Embryonic facial prominence (tissue), 1 donor: ENCODE results near the gene SLC7A8.

Experiments
- DNase-seq: peaks from one replicate; pipeline ENCODE4 v3.0.0-alpha.2; 2016; ENCODE audit errors: extremely low spot score

Gene SLC7A8

DNA sequence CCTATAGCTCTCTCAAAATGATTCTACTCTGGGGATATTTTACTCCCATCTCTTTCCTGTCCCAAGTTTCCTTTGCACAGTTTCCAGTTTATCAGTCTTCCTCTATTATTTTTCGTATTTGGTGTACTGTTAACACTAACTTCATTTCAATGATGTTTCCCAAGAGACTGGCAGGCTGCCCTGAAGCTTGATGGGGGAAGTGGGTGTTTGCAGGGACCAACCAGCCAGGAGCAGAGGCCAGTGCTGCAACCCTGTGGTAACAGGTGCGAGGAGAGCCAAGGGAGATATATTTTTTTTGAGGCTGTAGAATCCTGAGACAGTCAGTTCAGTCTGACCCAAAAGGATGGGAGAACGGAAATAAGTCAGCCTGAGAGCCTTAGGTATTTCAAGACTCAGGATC lies 52.6 kb downstream of the SLC7A8 start:
- DNase-seq, result no peak

DNA sequence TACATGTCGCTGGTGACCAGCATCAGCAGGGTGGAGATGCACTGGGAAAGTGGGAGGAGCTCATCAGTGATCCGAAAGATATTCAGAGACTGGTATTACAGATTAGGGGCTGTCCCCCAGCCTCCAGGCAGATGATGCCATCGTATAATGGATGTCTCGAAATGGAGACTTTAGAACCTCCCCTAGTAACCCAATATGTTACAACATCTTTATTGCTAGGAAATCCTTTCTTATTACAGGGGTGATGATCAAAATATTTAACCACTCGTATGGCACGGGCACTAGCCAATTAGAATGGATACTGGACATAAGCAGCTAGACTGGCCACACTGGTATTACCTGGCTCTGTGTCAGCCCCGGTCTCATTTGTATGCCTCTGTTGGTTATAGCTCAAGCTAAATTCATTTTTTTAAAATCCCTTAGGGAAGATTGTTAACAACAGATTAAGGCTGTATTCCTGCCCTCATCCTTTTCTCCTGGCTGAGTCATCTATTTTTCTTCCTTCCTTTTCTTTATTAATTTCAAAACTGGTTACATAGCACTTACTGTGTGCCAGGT lies 53.6 kb downstream of the SLC7A8 start:
- DNase-seq, result no peak

DNA sequence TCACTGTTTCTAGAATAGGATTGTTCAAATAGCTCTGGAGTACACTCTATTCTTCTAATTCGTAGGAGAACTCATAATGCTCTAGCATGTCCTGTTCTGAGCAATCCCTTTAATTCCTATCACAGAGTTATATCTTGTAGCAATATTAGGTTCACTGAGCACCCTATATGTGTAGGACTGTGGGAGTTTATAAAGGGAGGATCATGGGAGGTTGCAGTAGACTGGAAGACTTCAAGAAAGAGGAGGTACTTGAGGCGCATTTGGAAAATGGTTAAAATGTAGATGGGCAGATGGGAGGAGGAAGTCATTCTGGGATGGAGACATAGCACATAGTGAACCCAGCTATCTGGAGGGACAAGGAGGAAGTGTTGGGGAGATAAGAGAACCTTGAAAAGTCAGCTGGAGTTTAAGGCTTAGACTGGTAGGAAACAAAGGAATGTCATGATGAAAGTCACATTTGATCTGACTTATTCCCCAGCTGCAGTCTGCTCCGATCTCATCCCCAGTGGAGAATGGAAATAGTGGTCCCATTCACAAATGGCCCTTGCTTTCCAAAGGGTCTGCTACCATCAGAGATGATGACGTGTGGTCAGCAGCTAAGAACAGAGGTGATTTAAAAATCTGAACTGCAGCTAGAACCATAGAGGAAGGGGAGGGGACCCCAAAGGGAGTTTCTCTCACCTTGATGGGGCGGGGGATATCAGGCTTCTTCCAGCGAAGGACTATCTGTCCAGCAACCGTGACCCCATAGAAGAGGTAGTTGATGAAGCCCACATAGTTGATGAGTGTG lies 54.3 kb downstream of the SLC7A8 start:
- no peak for DNase-seq

DNA sequence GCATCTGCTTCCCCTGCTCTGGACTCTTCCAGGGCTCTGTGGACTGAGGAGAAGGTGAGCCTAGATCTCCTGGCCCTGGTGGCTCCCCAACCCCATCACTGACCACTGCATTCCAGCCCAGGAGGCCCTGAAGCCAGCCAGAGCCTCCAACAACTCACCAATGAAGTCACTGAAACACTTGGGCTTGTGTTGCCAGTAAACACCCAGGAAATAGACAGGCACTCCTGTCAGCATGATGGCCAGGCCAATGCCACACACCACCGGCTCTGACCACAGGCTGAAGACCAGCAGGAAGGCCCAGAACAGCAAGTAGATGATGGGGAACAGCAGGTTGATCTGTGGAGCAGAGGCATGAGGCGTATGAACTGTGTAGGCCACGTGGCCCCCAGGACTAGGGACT lies 55.6 kb downstream of the SLC7A8 start:
- no peak for DNase-seq

DNA sequence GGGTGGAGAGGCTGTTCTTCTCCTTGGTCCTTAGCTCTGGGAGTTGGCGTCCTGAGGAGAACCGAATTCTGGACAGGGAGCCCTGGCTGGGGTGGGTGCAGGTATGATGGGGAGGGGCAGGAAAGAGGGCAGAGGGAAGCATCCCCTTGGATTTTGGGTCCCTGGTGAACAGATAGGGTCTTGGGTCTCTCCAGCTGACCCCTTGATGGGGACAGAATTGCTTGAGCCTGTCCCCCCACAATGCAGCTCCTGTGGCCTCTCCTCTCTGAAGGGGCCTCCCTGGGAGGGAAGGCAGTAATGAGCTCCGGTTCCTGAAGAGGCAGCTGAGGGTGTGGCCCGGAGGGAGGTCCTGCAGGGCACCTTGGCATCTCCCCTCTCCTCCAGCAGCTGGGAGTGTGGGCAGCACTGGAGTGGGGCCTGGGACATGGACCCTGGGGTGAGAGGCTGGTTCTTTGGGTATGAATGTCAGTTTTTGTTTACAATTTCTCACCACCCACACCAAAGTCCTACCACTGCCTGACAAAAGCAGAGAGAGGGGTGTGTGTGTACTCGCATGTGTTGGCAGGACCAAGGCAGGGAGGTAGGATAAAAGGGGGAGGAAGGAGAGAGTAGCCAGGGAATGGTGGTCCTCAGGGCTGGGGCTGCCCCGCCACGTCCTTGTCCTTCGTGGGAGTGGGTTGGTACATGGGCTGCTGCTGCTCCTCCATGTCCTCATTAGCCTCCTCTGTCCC lies 56.7 kb downstream of the SLC7A8 start:
- DNase-seq, result no peak

DNA sequence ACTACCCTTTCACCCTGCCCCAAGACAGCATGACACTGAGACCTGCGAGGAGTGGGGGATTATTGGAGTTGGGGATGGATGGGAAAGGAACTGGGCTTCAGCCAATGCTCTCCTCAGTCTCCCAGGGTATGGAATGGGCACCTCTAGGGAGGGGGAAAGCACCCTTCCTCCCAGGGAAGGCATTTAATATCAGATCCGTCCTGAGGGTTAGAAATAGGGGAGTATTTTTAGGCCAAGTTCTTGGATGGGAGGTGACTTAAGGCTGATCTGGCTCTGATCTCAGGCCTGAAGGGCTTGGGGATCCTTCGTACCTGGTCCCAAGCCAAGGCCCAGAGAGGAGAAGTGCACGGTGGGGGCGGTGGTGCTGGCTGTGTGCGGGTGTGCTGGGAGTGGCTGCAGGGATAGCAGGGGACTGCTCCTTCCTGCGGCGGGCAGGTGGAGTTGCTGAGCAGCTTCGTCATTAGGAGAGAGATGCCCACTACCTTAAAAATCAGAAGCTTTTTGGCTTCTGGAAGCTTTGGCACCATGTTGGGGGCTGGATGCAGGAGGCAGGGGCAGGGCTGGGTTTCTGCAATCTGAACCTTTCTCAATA lies 57.4 kb downstream of the SLC7A8 start:
- DNase-seq, result no peak

DNA sequence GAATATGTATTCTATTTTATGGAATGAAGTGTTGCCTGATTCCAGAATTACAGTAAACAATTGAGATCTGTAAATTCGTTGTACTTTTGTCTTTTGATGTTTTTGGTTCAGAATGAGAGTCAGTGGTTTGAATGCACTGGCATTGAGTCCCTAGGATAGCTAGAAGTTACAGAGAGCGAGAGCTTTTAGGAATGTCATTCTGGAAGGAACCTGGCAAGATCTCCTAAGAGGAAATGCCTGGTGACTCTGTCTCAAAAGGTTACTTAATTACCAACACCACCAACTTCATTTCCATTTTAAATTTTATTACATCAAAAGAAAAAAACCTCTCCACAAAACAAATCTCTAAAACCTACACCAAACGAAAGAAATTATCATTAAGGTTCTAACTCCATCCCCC lies 58.4 kb downstream of the SLC7A8 start:
- DNase-seq, result no peak

DNA sequence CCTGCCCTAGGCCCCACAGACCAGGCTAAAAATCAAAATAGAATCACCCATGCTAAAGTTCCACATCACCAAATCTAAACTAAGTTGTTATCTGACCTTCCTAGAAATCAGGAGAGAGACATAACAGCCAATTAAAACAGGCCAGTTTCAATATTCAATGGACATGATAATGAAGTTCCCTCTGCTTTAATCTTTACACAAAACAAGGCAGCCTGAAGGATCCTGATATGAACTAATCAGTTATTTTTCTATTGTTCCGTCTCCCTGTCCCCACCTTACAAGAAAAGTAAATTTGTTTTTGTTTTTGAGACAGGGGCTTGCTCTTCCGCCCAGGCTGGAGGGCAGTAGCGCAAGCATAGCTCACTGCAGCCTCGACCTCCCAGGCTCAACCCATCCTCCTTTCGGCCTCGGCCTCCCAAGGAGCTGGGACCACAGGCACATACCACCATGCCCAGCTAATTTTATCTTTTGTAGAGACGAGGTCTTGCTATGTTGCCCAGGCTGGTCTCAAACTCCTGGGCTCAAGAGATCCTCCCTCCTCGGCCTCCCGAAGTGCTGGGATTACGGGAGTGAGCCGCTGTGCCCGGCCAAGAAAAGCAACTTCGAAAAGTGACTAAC lies 59.0 kb downstream of the SLC7A8 start:
- no peak for DNase-seq

DNA sequence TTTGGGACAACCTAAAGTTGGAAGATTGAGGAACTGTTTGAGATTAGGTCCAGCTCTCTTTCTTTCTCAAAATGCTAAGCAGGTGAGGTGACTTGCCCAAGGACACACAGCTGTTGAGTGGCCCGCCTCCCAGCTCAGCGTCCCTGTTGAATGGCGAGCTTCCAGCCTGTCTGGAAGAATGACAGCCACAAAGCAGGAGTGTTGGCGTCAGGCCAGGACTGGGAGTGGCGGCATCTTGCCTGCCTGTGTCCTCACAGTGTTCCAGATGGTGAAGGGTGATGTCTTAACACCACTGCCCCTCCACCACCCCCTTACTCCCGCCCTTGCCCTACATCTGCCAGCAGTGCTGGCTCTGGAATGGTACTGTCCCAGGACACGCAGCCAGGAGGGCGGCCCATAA lies 60.0 kb downstream of the SLC7A8 start:
- DNase-seq, result no peak

DNA sequence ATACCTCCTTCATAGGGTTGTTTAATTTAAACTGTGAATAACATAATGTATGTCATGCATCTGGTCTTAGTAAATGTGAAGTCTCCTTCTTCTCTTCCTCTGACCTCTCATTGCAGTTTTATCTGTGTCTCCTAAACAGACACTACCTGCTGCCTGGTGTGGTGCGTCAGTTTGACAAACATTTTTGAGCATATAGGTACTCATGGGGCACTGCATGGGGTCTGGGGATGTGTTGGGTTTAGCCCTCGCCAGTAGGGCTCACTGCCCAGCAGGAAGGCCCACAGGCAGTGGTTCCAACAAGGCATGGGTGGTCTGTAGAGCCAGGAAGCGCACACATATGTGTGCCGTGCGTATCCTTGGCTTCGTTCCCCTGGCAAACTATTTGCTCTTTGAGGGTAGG lies 61.4 kb downstream of the SLC7A8 start:
- DNase-seq, result no peak

DNA sequence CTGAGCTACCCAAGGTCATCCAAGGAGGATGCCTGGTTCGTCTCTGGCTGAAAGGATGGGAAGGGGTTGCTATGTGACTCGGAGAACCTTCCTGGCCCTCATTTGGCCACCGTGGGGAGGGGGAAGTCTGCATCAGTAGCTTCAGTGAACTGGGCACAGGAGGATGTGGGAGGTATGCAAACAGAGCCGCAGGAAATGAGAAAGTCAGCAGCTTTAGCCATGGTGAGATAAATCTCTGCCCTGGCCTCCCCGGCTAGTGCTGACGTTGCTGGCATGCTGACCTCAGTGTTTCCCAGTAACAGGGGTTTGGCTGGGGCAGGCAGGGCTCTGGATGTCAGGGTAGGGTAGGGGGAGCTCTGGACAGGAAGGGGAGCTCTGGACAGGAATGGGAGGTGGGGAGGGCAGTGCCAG lies 62.1 kb downstream of the SLC7A8 start:
- DNase-seq, result no peak

DNA sequence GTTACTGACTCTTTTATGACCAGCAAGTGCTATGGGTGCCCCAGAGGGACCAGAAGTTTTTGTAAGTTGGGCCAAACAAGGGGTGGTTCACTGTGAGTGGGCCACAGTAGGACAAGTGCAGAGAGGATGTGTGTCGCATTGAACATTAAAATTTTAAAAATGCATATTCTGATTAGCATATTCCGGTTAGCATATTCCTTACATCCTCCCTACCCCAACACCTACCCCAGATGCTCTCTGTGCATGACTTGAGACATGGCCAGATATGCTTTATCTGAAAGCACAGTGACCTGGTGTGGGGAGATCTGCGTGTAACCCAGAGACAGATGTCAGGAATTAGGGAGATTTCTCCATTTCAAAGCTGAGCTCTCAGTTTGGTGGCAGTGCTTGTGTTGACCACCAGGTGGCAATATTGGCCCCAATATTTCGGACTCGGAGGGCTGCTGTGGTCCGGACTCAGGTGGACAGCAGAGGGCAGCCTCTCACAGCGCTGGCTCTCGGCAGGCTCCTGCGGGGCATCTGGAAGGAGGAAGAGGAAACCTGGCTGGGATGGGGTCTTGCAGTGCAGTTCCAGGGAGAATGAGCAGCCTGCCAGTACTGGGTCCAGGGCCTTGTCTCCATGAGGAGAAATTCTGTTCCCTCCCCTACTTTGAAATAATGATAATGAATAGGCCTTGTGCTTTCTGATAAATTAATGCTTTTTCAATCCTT lies 62.8 kb downstream of the SLC7A8 start:
- DNase-seq, result peak; percentile 75

DNA sequence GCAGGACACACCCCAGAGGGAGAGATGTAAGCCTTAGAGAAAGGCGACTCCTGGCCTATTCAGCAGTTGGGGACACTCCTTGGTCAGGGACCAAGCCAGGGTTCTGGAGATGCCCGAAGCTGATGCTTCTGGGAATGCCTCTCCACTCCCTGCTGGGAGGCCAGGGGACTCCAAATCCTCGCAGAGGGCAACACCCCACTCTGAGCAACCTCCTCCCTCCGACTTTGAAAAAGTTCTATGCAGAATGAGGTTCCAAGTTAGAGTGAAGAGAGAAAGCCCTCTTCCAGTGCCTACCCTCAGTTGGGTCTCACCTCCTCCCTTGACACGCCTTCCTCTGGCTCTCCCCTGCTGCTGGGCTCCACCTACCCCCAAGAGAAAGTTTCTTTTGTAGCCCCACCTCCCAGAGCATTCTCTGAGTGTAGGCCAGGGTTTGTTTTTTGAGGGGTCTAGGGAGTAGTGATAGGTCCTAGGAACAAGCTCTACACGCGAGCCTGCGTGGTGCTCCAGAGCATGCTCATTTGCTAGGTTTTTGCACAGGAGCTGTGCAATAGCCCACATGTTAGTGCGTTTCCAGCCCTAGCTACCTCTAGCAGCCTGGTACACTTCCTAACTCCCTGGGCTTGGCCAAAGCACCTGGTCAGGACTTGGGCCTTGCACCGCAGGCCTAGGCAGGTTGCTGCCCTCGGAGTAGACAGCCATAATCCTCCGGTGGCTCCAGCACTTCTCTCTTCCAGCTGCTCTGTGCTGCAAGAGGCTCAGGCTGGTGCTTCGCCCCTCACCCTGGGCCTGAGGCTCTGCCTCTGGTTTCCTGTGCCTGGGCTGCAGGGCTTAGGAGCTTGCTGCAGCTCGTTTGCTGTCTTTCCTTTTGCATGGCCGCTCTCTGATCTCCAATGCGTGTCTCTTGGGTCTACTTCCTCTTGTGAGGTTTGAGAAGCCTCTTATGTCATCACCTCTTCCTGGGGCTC lies 63.8 kb downstream of the SLC7A8 start:
- DNase-seq, result no peak

DNA sequence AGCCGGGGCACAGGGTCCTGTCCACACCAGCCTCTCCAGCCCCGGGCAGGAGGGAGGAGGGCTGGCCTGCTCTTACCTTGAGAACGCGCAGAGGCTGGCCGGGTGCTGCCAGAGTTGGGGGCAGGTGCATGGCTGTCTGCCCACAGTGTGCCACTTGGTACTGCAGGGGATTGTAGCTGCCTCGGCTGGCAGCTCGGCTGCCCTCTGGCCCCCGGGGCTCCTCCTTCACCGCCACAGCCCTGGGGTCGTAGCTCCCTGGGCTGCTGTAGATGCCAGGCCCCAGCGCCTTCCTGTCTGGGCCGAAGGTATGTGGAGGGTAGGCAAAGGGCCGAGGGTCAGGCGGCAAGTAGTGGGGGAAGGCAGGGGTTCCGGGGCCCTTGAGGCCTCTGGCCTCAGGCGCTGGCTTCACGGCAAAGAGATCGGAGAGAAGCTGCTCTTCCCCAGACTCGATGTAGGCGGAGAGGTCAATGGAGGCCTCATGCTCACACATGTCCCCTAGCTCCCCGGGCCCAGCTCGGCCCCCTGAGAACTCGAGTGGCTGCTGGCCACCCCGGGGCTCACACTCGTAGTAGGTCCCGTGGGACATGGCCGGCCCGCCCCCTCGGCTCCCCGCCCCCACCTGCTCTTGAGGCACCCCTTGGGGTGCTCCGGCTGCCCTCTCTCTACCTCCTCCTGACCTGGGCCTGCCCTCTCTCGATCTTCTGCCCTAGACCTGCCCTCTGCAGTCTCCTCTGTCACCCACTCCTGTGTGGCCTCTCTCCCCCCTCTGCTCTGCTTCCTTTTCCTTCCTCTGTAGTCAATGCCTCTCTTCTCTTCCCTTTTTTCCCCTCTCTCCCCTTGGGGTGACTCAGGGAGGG lies 64.7 kb downstream of the SLC7A8 start, which contains the start of gene CEBPE:
CEBPE (minus strand) TSS at position 750 of the 857 bp plus-strand sequence; CDS start at position 586, 164 bp downstream.
- DNase-seq, result no peak

DNA sequence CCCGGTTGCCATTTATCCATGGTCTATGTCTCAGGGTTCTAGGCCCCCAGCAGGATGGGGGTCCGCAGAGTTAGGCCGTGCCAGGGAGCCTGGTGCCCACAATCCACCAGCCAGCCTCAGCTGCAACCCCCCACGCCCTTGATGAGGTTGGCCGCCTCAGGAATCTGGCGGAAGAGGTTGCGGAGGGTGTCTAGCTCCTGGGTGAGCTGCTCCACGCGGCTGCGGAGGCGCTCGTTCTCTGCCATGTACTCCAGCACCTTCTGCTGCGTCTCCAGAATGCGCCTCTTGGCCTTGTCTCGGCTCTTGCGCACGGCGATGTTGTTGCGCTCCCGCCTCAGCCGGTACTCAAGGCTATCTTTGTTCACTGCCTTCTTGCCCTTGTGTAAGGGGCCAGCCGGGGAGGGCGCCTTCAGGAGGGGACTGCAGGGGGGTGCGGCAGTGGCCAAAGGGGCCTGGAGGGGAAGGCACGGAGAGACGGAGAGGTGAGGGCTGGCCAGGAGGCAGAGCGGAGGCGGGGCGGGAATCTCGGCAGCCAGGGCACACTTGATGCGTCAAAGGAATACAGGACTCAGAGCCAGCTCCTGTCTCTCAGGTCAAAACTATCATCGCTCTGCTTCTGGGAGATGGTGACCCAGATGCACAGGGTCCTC lies 66.0 kb downstream of the SLC7A8 start:
- no peak for DNase-seq

DNA sequence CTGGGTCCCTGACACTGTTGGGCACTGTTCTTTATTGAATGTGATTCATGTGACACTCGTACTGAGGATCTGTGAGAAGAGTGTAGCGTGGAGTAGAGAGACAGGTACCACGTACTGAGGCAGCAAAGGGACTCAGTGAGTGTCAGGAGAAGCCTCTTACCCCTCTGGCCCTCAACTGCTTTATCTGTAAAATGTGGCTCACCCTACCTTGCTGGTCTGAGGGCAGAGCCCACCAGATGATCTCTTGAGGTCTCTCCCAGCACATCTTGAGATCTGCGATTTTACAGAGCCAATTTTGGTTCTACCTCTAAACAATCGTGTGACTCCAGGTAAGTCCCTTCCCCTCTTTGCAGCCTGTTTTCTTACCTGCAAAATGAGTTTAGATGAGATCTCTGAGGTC lies 67.5 kb downstream of the SLC7A8 start:
- no peak for DNase-seq

DNA sequence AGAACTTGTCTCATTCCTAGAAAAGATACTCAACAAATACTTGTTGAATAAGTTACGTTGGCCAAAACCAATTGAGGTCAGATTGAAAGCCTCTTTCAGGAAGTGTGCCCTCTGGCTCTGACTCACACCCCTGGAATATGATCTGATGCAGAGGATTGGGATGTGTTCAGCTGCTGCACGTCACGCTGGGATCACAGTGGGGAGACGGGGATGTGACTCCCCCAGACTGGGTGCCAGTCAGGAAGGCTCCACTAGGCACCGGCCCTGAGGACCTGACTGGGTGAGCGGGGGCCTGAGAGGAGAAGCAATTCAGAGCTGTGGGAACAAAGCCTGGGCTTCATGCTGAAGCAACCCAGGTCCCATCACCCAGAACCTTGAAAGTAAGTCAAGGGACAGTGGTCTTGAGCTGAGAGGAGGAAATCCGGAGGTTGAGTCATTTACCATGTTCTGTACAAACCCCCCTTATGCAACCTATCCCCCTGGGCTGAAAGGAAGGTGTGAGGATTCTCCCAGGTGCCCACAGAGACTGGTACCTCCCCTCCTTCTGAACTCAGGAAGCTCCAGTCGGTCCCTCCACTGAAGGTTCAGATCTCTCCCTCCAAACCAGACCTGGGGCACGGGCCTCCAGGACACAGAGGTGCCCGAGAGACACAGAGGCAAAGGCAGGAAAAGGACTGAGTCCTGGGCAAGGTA lies 68.3 kb downstream of the SLC7A8 start:
- DNase-seq, result no peak

DNA sequence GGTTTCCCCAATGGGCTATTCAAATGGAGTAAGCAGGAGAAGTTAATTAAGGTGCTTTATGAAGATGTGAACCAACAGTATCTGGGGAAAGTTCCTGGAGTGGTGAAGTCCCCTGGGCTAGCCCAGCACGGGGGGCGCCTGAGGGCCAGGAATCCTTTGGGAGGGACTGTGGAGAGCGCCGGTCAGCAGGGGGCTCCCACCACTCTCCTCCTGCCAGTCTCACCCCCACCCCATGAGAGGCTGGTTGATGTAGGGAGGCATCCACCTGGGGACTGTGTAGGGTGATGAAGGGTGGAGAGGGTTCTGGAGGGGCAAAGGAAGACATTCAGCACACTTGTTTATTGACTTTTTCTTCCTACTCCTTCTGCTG lies 68.8 kb downstream of the SLC7A8 start:
- no peak for DNase-seq
